ENCODE results near the gene ZNF329.
"Not testable (repeated sequence)": the region's sequence is repeated elsewhere in the genome, so short reads cannot be mapped to it uniquely, and the experiment has no call there.

The ZNF329 gene

GRCh38 chr19:58153386-58153785 lies 2.8 kb upstream of the ZNF329 start:
- Histone ChIP-seq H3F3A (ENCODE audit: low read depth) (no peaks in the 10 kb centered on the region), H3K79me2 (ENCODE audit: insufficient read depth, low read length) (peaks cover 34% of the 10 kb centered on the region), H3K9me2 (replicated peaks; ENCODE audit: low read depth, low read length) (no peaks in the 10 kb centered on the region), H3K27me3 (ENCODE audit: insufficient read depth, low read length, poor library complexity, severe bottlenecking) (no peaks in the 10 kb centered on the region), H3K4me2 (ENCODE audit: low read depth, low read length, poor library complexity, severe bottlenecking) (peak overlapping the region; percentile 74), H3K9me3 (ENCODE audit: insufficient read depth, low read depth, low read length) (no peaks in the 10 kb centered on the region), H3K4me3 (ENCODE audit: low read length, poor library complexity, severe bottlenecking) (peak overlapping the region; percentile 100), H4K20me1 (ENCODE audit: insufficient read depth, low read length, poor library complexity, severe bottlenecking) (no peaks in the 10 kb centered on the region), H3K4me1 (ENCODE audit: insufficient read depth, low read length, poor library complexity, severe bottlenecking) (peaks cover 20% of the 10 kb centered on the region), H3K9ac (ENCODE audit: low read depth, low read length, poor library complexity, severe bottlenecking) (no peak overlapping the region), H3K36me3 (ENCODE audit: insufficient read depth, low read length) (no peaks in the 10 kb centered on the region), H2AFZ (ENCODE audit: low read length) (no peak overlapping the region)
- TF ChIP-seq CTCF (conservative IDR thresholded peaks at IDR 0.05; ENCODE audit: low read length) (no peak), EZH2phosphoT487 (IDR thresholded peaks at IDR 0.05; ENCODE audit: borderline replicate concordance) (no peak)

GRCh38 chr19:58147475-58147874 lies 3.1 kb downstream of the ZNF329 start:
- peaks cover 26% of the 10 kb centered on the region for H3K79me2 ChIP-seq (ENCODE audit: insufficient read depth, low read length)
- not testable (repeated sequence) for H3K4me2 ChIP-seq (ENCODE audit: low read depth, low read length, poor library complexity, severe bottlenecking); H3F3A ChIP-seq (ENCODE audit: low read depth); H4K20me1 ChIP-seq (ENCODE audit: insufficient read depth, low read length, poor library complexity, severe bottlenecking); H3K9ac ChIP-seq (ENCODE audit: low read depth, low read length, poor library complexity, severe bottlenecking); H3K36me3 ChIP-seq (ENCODE audit: insufficient read depth, low read length); H2AFZ ChIP-seq (ENCODE audit: low read length); H3K27me3 ChIP-seq (ENCODE audit: insufficient read depth, low read length, poor library complexity, severe bottlenecking); H3K4me3 ChIP-seq (ENCODE audit: low read length, poor library complexity, severe bottlenecking); H3K9me2 ChIP-seq (replicated peaks; ENCODE audit: low read depth, low read length); H3K9me3 ChIP-seq (ENCODE audit: insufficient read depth, low read depth, low read length)
- H3K4me1 ChIP-seq (ENCODE audit: insufficient read depth, low read length, poor library complexity, severe bottlenecking) = peaks cover 14% of the 10 kb centered on the region

- Histone ChIP-seq H3K4me2 (ENCODE audit: low read depth, low read length, poor library complexity, severe bottlenecking) (no peak overlapping the region), H3K27me3 (ENCODE audit: insufficient read depth, low read length, poor library complexity, severe bottlenecking) (no peaks in the 10 kb centered on the region), H2AFZ (ENCODE audit: low read length) (no peak overlapping the region), H3K4me3 (ENCODE audit: low read length, poor library complexity, severe bottlenecking) (no peak overlapping the region), H3K4me1 (ENCODE audit: insufficient read depth, low read length, poor library complexity, severe bottlenecking) (no peaks in the 10 kb centered on the region), H3F3A (ENCODE audit: low read depth) (no peaks in the 10 kb centered on the region), H3K36me3 (ENCODE audit: insufficient read depth, low read length) (peaks cover 17% of the 10 kb centered on the region; the same call in 1 of the 2 replicates), H4K20me1 (ENCODE audit: insufficient read depth, low read length, poor library complexity, severe bottlenecking) (no peaks in the 10 kb centered on the region), H3K9me2 (replicated peaks; ENCODE audit: low read depth, low read length) (no peaks in the 10 kb centered on the region), H3K79me2 (ENCODE audit: insufficient read depth, low read length) (peaks cover 26% of the 10 kb centered on the region), H3K9ac (ENCODE audit: low read depth, low read length, poor library complexity, severe bottlenecking) (no peak overlapping the region), H3K9me3 (ENCODE audit: insufficient read depth, low read depth, low read length) (peaks cover 9% of the 10 kb centered on the region; the same call in 1 of the 2 replicates)
- TF ChIP-seq CTCF (conservative IDR thresholded peaks at IDR 0.05; ENCODE audit: low read length) (no peak), EZH2phosphoT487 (IDR thresholded peaks at IDR 0.05; ENCODE audit: borderline replicate concordance) (no peak)
These were observed 4.7 kb downstream of the ZNF329 start for GRCh38 chr19:58145849-58146248.

- Histone ChIP-seq H3K9me2 (replicated peaks; ENCODE audit: low read depth, low read length) (no peaks in the 10 kb centered on the region), H3K4me2 (ENCODE audit: low read depth, low read length, poor library complexity, severe bottlenecking) (no peak overlapping the region), H3K4me1 (ENCODE audit: insufficient read depth, low read length, poor library complexity, severe bottlenecking) (no peaks in the 10 kb centered on the region), H3K36me3 (ENCODE audit: insufficient read depth, low read length) (peaks cover 59% of the 10 kb centered on the region), H3K9me3 (ENCODE audit: insufficient read depth, low read depth, low read length) (peaks cover 32% of the 10 kb centered on the region; the same call in 1 of the 2 replicates), H3K4me3 (ENCODE audit: low read length, poor library complexity, severe bottlenecking) (no peak overlapping the region), H3K27me3 (ENCODE audit: insufficient read depth, low read length, poor library complexity, severe bottlenecking) (no peaks in the 10 kb centered on the region), H3F3A (ENCODE audit: low read depth) (no peaks in the 10 kb centered on the region), H3K9ac (ENCODE audit: low read depth, low read length, poor library complexity, severe bottlenecking) (no peak overlapping the region), H3K79me2 (ENCODE audit: insufficient read depth, low read length) (no peaks in the 10 kb centered on the region), H4K20me1 (ENCODE audit: insufficient read depth, low read length, poor library complexity, severe bottlenecking) (no peaks in the 10 kb centered on the region), H2AFZ (ENCODE audit: low read length) (no peak overlapping the region)
- no peak for TF ChIP-seq EZH2phosphoT487 (IDR thresholded peaks at IDR 0.05; ENCODE audit: borderline replicate concordance)
- no peak for TF ChIP-seq CTCF (conservative IDR thresholded peaks at IDR 0.05; ENCODE audit: low read length)
These were observed 16.3 kb downstream of the ZNF329 start for GRCh38 chr19:58134244-58134643.
